Karpas-422 (cell line): ENCODE measurements around the gene KANSL2. TPM values are rescaled to one million over a fixed set of nuclear protein-coding genes. Genes with fewer than 3 reads are reported as not detected.
"Not testable (repeated sequence)": the region's sequence is repeated elsewhere in the genome, so short reads cannot be mapped to it uniquely, and the experiment has no call there.

Experiments used
- DNase-seq: peaks from one replicate; pipeline ENCODE4 v3.0.0-alpha.2; 2015
- H2AFZ ChIP-seq: fragments of 200-600 bp; sonication (generic); 2 replicates; pipeline ENCODE4 v1.6.1; 2014; ENCODE audit warnings: antibody characterized with exemption, low read length, mixed read lengths
- H3K27ac ChIP-seq: fragments of 200-600 bp; sonication (generic); 2 replicates; pipeline ENCODE4 v1.5.1; 2014; ENCODE audit warnings: mild to moderate bottlenecking, low read length, moderate library complexity
- H3K27me3 ChIP-seq: fragments of 200-600 bp; sonication (generic); 2 replicates; pipeline ENCODE4 v1.6.1; 2014; ENCODE audit warnings: low read length, mixed read lengths
- H3K36me3 ChIP-seq: fragments of 200-600 bp; sonication (generic); 2 replicates; pipeline ENCODE4 v1.6.1; 2014; ENCODE audit warnings: low read length, mixed read lengths; ENCODE audit not compliant: insufficient read depth
- H3K4me1 ChIP-seq: fragments of 200-600 bp; sonication (generic); 2 replicates; pipeline ENCODE4 v1.6.1; 2014; ENCODE audit warnings: mild to moderate bottlenecking, low read length, mixed read lengths
- H3K4me2 ChIP-seq: fragments of 200-600 bp; sonication (generic); 2 replicates; pipeline ENCODE4 v1.6.1; 2014; ENCODE audit warnings: low read length, low read depth, mild to moderate bottlenecking; ENCODE audit not compliant: poor library complexity, severe bottlenecking
- H3K4me3 ChIP-seq: fragments of 200-600 bp; sonication (generic); 2 replicates; pipeline ENCODE4 v1.5.1; 2014; ENCODE audit warnings: mild to moderate bottlenecking, antibody characterized with exemption, low read length, mixed read lengths
- H3K79me2 ChIP-seq: fragments of 200-600 bp; sonication (generic); 2 replicates; pipeline ENCODE4 v1.6.1; 2014; ENCODE audit warnings: mild to moderate bottlenecking, low read length, mixed read lengths
- H3K9ac ChIP-seq: fragments of 200-600 bp; sonication (generic); 2 replicates; pipeline ENCODE4 v1.6.0; 2014; ENCODE audit warnings: low read length
- H3K9me2 ChIP-seq: fragments of 200-600 bp; sonication (generic), shearing (Covaris generic); replicated peaks from 2 replicates; pipeline ENCODE4 v1.6.0; 2014; ENCODE audit warnings: mild to moderate bottlenecking, low read length, moderate library complexity; ENCODE audit not compliant: insufficient read depth
- H3K9me3 ChIP-seq: fragments of 300-700, 200-600 bp; sonication (generic); 2 replicates; pipeline ENCODE4 v1.6.1; 2014; ENCODE audit warnings: low read length, mixed read lengths
- H4K20me1 ChIP-seq: fragments of 200-600 bp; sonication (generic); 2 replicates; pipeline ENCODE4 v1.6.1; 2014; ENCODE audit warnings: mild to moderate bottlenecking, antibody characterized with exemption, low read length, low read depth; ENCODE audit not compliant: insufficient read depth
- total RNA-seq: library from RNA; depleted of rRNA; stranded (reverse); fragments of >200 nt; shearing (Covaris generic); gene quantifications from 2 replicates; pipeline ENCODE4 v1.2.3, GENCODE V29; 2014; ENCODE audit warnings: low replicate concordance

KANSL2 gene
- total RNA-seq, 1 experiment from 2014 or later = 56.9 TPM

DNA sequence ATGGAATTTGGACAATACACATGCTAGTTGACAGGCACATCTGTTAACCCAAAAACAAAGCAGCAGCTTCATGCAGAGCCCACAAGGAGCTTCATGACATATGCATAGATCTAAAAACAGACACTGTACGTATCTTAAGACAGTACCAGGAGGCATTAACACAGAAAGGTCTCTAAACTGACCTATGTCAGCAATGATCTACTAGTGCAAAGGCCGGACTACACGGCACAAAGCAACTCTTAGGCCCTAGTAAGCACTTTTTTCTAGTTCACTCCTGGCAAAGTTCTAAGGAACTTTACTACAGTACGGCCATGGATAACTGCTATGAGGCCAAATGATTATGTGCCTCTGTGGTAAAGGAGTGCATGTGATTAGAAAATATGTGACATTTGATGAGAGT lies 8.4 kb upstream of the KANSL2 start:
- Histone ChIP-seq H3K79me2 (peaks cover 23% of the 10 kb centered on the region), H3K36me3 (peaks cover 60% of the 10 kb centered on the region), H3K4me1 (no peaks in the 10 kb centered on the region), H3K4me2 (no peak overlapping the region), H3K9me2 (no peaks in the 10 kb centered on the region), H3K27me3 (no peaks in the 10 kb centered on the region), H3K27ac (no peak overlapping the region), H4K20me1 (peaks cover 26% of the 10 kb centered on the region), H3K9me3 (no peaks in the 10 kb centered on the region), H3K9ac (no peak overlapping the region), H3K4me3 (no peak overlapping the region), H2AFZ (no peak overlapping the region)
- no peak for DNase-seq

DNA sequence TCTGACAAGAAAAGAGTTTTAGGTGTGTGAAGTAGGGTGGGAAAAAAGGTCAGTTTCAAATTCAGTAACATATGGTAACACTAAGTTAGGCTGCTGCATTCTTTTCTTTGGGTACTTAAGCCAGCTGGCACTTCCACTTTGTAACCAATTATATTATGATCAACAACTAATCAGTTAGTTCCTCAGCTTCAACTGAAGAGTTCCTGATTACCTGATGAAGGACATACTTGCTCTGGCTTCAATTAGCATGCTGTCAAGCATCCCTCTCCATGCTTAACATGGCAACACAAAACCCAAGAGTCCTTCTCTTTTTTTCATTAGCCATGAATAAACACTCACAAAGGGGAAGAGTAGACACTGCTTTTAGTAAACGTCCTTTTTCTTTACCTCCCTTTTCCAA lies 6.8 kb upstream of the KANSL2 start:
- no peaks in the 10 kb centered on the region for H3K27me3 ChIP-seq
- H2AFZ ChIP-seq = no peak overlapping the region
- no peak overlapping the region for H3K4me2 ChIP-seq
- H4K20me1 ChIP-seq = peaks cover 26% of the 10 kb centered on the region
- no peaks in the 10 kb centered on the region for H3K9me3 ChIP-seq
- no peaks in the 10 kb centered on the region for H3K4me1 ChIP-seq
- no peaks in the 10 kb centered on the region for H3K9me2 ChIP-seq
- DNase-seq = no peak
- H3K36me3 ChIP-seq = peaks cover 48% of the 10 kb centered on the region
- no peak overlapping the region for H3K9ac ChIP-seq
- H3K79me2 ChIP-seq = peaks cover 16% of the 10 kb centered on the region
- no peak overlapping the region for H3K27ac ChIP-seq
- H3K4me3 ChIP-seq = no peak overlapping the region

DNA sequence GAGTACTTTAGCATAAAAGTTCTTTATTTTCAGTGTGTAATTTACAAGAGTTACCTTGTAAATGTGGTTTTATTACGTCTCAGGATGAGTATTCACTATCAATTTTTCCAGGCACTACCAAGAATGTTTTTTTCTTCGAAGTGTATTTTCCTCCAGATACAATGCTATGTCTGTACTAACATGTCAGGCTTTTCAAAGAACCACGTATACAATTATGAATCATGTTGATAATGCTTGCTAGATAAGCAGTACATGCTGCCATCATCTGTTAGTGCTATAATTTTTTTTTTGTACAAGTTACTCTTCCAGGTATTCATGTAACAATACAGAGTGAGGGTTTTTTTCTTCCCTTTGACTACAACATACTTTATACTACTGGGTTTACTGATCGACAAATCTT lies 5.6 kb upstream of the KANSL2 start:
- no peak overlapping the region for H2AFZ ChIP-seq
- no peaks in the 10 kb centered on the region for H3K27me3 ChIP-seq

GRCh38 chr12:48686615-48687334 lies 4.7 kb upstream of the KANSL2 start:
- DNase-seq = no peak
- no peaks in the 10 kb centered on the region for H3K9me3 ChIP-seq
- H2AFZ ChIP-seq = no peak overlapping the region
- peaks cover 7% of the 10 kb centered on the region for H3K4me1 ChIP-seq
- peaks cover 30% of the 10 kb centered on the region; the same call in 1 of the 2 replicates for H3K36me3 ChIP-seq
- H3K4me2 ChIP-seq = no peak overlapping the region
- H3K27ac ChIP-seq = no peak overlapping the region
- H3K9ac ChIP-seq = no peak overlapping the region
- no peak overlapping the region for H3K4me3 ChIP-seq
- no peaks in the 10 kb centered on the region for H3K9me2 ChIP-seq
- H3K27me3 ChIP-seq = no peaks in the 10 kb centered on the region
- H4K20me1 ChIP-seq = peaks cover 26% of the 10 kb centered on the region
- peaks cover 6% of the 10 kb centered on the region for H3K79me2 ChIP-seq

More for the DNA sequence above, 5.6 kb upstream of the KANSL2 start:
- Histone ChIP-seq H3K4me1 (peaks cover 7% of the 10 kb centered on the region), H3K9me2 (no peaks in the 10 kb centered on the region), H4K20me1 (peaks cover 26% of the 10 kb centered on the region), H3K27ac (no peak overlapping the region), H3K9ac (no peak overlapping the region), H3K9me3 (no peaks in the 10 kb centered on the region), H3K36me3 (peaks cover 35% of the 10 kb centered on the region; the same call in 1 of the 2 replicates), H3K79me2 (peaks cover 7% of the 10 kb centered on the region; the same call in 1 of the 2 replicates), H3K4me2 (no peak overlapping the region), H3K4me3 (no peak overlapping the region)
- DNase-seq = no peak

GRCh38 chr12:48686037-48686595 lies 4.1 kb upstream of the KANSL2 start:
- H3K9ac ChIP-seq = no peak overlapping the region
- peaks cover 13% of the 10 kb centered on the region for H3K79me2 ChIP-seq
- no peaks in the 10 kb centered on the region for H3K9me3 ChIP-seq
- H3K27me3 ChIP-seq = no peaks in the 10 kb centered on the region
- H3K9me2 ChIP-seq = no peaks in the 10 kb centered on the region
- H3K27ac ChIP-seq = no peak overlapping the region
- H2AFZ ChIP-seq = no peak overlapping the region
- H3K4me1 ChIP-seq = peaks cover 8% of the 10 kb centered on the region
- H3K4me3 ChIP-seq = no peak overlapping the region
- DNase-seq = no peak
- peaks cover 26% of the 10 kb centered on the region; the same call in 1 of the 2 replicates for H3K36me3 ChIP-seq
- H3K4me2 ChIP-seq = no peak overlapping the region
- H4K20me1 ChIP-seq = peaks cover 23% of the 10 kb centered on the region

DNA sequence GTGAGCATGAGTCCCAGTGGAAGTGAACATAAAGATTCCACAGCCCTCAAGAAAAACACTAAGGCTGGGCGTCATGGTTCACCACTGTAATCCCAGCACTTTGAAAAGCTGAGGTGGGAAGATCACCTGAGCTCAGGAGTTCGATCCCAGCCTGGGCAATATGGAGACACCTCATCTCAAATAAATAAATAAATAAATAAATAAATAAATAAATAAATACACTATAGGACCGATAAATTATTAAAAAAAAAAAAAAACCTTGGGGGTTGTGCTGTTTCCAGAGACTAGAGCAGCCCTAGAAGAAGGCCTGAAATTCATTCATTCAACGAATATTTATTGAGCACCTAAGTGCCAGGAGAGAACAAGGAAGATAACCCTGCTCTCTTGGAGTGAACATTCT lies 1.5 kb upstream of the KANSL2 start:
- DNase-seq = no peak
- Histone ChIP-seq H3K79me2 (peaks cover 35% of the 10 kb centered on the region), H3K4me2 (no peak overlapping the region), H3K27me3 (no peaks in the 10 kb centered on the region), H3K9me2 (no peaks in the 10 kb centered on the region), H3K27ac (no peak overlapping the region), H3K9ac (no peak overlapping the region), H3K4me1 (peaks cover 34% of the 10 kb centered on the region), H3K4me3 (no peak overlapping the region), H2AFZ (no peak overlapping the region), H4K20me1 (peaks cover 19% of the 10 kb centered on the region; the same call in 1 of the 2 replicates), H3K36me3 (peaks cover 24% of the 10 kb centered on the region), H3K9me3 (no peaks in the 10 kb centered on the region)

DNA sequence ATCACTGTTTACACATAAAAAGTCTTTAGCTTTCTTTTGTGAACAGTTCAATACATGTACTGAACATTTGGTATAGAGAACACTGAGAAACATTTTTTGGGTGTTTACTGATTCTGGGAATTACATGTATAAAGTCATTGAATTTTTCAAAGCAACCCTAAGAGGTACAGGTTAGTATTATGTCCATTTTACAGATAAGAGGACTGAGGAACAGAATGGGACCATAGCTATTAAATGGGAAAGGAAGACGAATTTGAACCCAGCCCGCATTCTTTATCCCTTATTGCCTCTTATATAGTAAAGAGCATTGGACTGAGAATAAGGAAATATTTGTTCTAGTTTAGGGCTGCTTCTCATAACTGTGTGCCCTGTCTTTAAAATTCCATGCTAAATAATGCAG lies 889 bp upstream of the KANSL2 start:
- H3K9me3 ChIP-seq = no peaks in the 10 kb centered on the region
- H3K27ac ChIP-seq = no peak overlapping the region
- H3K9ac ChIP-seq = peak overlapping the region; percentile 62; the same call in 1 of the 2 replicates

GRCh38 chr12:48682533-48682905 lies 481 bp upstream of the KANSL2 start:
- H3K4me2 ChIP-seq = peak overlapping the region; percentile 78
- peak overlapping the region; percentile 96 for H3K4me3 ChIP-seq

More for the DNA sequence above, 889 bp upstream of the KANSL2 start:
- Histone ChIP-seq H4K20me1 (peaks cover 19% of the 10 kb centered on the region; the same call in 1 of the 2 replicates), H3K4me1 (peaks cover 34% of the 10 kb centered on the region), H2AFZ (0 out of 2 replicates have a peak overlapping the region, but pooled peaks have one; percentile 68), H3K79me2 (peaks cover 41% of the 10 kb centered on the region), H3K27me3 (no peaks in the 10 kb centered on the region), H3K9me2 (no peaks in the 10 kb centered on the region), H3K36me3 (peaks cover 26% of the 10 kb centered on the region), H3K4me2 (peak overlapping the region; percentile 78), H3K4me3 (peak overlapping the region; percentile 96)
- no peak for DNase-seq

More at GRCh38 chr12:48682533-48682905, 481 bp upstream of the KANSL2 start:
- H3K27ac ChIP-seq, H3K9me2 ChIP-seq, H3K27me3 ChIP-seq, DNase-seq, H3K9me3 ChIP-seq: not testable (repeated sequence)
- H3K9ac ChIP-seq = peak overlapping the region; percentile 62
- H3K36me3 ChIP-seq = peaks cover 29% of the 10 kb centered on the region
- peaks cover 34% of the 10 kb centered on the region for H3K4me1 ChIP-seq
- H4K20me1 ChIP-seq = peaks cover 21% of the 10 kb centered on the region; the same call in 1 of the 2 replicates
- H2AFZ ChIP-seq = peak overlapping the region; percentile 68; the same call in 1 of the 2 replicates
- H3K79me2 ChIP-seq = peaks cover 45% of the 10 kb centered on the region
